Astrocyte (in vitro differentiated cells and primary cell): ENCODE data around the gene TTC1.

Source experiments
- CTCF ChIP-seq: IDR thresholded peaks from 2 replicates; pipeline ENCODE4 v1.5.1; 2011; ENCODE audit warnings: low read depth, mild to moderate bottlenecking, inconsistent platforms, low read length, moderate library complexity; ENCODE audit not compliant: insufficient read depth
- EZH2 ChIP-seq: IDR thresholded peaks from 2 replicates; pipeline ENCODE4 v1.6.1; 2012; ENCODE audit warnings: mild to moderate bottlenecking, low read length, inconsistent platforms; ENCODE audit not compliant: insufficient read depth

GRCh38 chr5:159969966-159970365 lies 39.0 kb upstream of the TTC1 start:
- TF ChIP-seq EZH2: no peak
- TF ChIP-seq CTCF: no peak
